ENCODE measurements around the gene INPP5A. TPM values are rescaled to one million over a fixed set of nuclear protein-coding genes. Genes with fewer than 3 reads are reported as not detected.
A peak's percentile ranks its signal among the peaks of the same experiment; 100 is the strongest.

INPP5A gene
- total RNA-seq, 2 donors from 2014 or later, result 11.0 to 14.9 TPM

- Mint-ChIP-seq H3K36me3 (ENCODE audit: insufficient read depth in 2 of 2) (peaks cover 0 to 2% of the 10 kb centered on the region in 2 donors), H3K9me3 (no peaks in the 10 kb centered on the region), H3K4me3 (no peak overlapping the region), H3K27me3 (ENCODE audit: low read depth) (no peaks in the 10 kb centered on the region), H3K27ac (no peak overlapping the region), H3K4me1 (ENCODE audit: low read depth) (no peaks in the 10 kb centered on the region)
- ATAC-seq (replicated peaks in 1 of 2) (no peak), DNase-seq (no peak)
These were observed 111.4 kb downstream of the INPP5A start for GRCh38 chr10:132648851-132649528.

- Mint-ChIP-seq H3K4me1 (ENCODE audit: low read depth) (no peaks in the 10 kb centered on the region), H3K4me3 (no peak overlapping the region), H3K27me3 (ENCODE audit: low read depth) (no peaks in the 10 kb centered on the region), H3K36me3 (ENCODE audit: insufficient read depth in 2 of 2) (peaks cover 0 to 2% of the 10 kb centered on the region in 2 donors), H3K27ac (no peak overlapping the region), H3K9me3 (no peaks in the 10 kb centered on the region)
- no peak for DNase-seq
- no peak for ATAC-seq (replicated peaks in 1 of 2)
These were observed 112.2 kb downstream of the INPP5A start for GRCh38 chr10:132649651-132650360.

GRCh38 chr10:132650611-132651250, 113.1 kb downstream of the INPP5A start:
- DNase-seq, result no peak
- no peak overlapping the region for H3K27ac Mint-ChIP-seq
- peaks cover 0 to 2% of the 10 kb centered on the region in 2 donors for H3K36me3 Mint-ChIP-seq (ENCODE audit: insufficient read depth in 2 of 2)
- no peak overlapping the region for H3K4me3 Mint-ChIP-seq
- H3K4me1 Mint-ChIP-seq (ENCODE audit: low read depth), result no peaks in the 10 kb centered on the region
- no peak for ATAC-seq (replicated peaks in 1 of 2)
- H3K9me3 Mint-ChIP-seq, result no peaks in the 10 kb centered on the region
- H3K27me3 Mint-ChIP-seq (ENCODE audit: low read depth), result no peaks in the 10 kb centered on the region

- Mint-ChIP-seq H3K4me1 (ENCODE audit: low read depth) (no peaks in the 10 kb centered on the region), H3K27ac (no peak overlapping the region), H3K9me3 (no peaks in the 10 kb centered on the region), H3K4me3 (no peak overlapping the region), H3K36me3 (ENCODE audit: insufficient read depth in 2 of 2) (peaks cover 0 to 2% of the 10 kb centered on the region in 2 donors), H3K27me3 (ENCODE audit: low read depth) (no peaks in the 10 kb centered on the region)
- no peak for DNase-seq
- no peak for ATAC-seq (replicated peaks in 1 of 2)
These were observed 114.0 kb downstream of the INPP5A start for GRCh38 chr10:132651511-132652029.

- Mint-ChIP-seq H3K36me3 (ENCODE audit: insufficient read depth in 2 of 2) (peaks cover 0 to 2% of the 10 kb centered on the region in 2 donors), H3K4me1 (ENCODE audit: low read depth) (no peaks in the 10 kb centered on the region), H3K27ac (no peak overlapping the region), H3K9me3 (no peaks in the 10 kb centered on the region), H3K27me3 (ENCODE audit: low read depth) (no peaks in the 10 kb centered on the region), H3K4me3 (no peak overlapping the region)
- ATAC-seq (replicated peaks in 1 of 2) (no peak), DNase-seq (no peak)
These were observed 114.9 kb downstream of the INPP5A start for GRCh38 chr10:132652446-132652845.

- H3K27ac Mint-ChIP-seq, result no peak overlapping the region
- no peak for ATAC-seq (replicated peaks in 1 of 2)
These were observed 115.5 kb downstream of the INPP5A start for GRCh38 chr10:132652936-132653590.

GRCh38 chr10:132653721-132654120, 116.1 kb downstream of the INPP5A start:
- no peak for DNase-seq
- H3K36me3 Mint-ChIP-seq (ENCODE audit: insufficient read depth in 2 of 2), result peaks cover 0 to 2% of the 10 kb centered on the region in 2 donors
- no peaks in the 10 kb centered on the region for H3K9me3 Mint-ChIP-seq
- ATAC-seq (replicated peaks in 1 of 2), result no peak
- H3K27ac Mint-ChIP-seq, result no peak overlapping the region
- H3K27me3 Mint-ChIP-seq (ENCODE audit: low read depth), result no peaks in the 10 kb centered on the region
- H3K4me1 Mint-ChIP-seq (ENCODE audit: low read depth), result no peaks in the 10 kb centered on the region
- H3K4me3 Mint-ChIP-seq, result no peak overlapping the region

More at GRCh38 chr10:132652936-132653590, 115.5 kb downstream of the INPP5A start:
- H3K27me3 Mint-ChIP-seq (ENCODE audit: low read depth), result no peaks in the 10 kb centered on the region
- H3K4me3 Mint-ChIP-seq, result no peak overlapping the region
- H3K9me3 Mint-ChIP-seq, result no peaks in the 10 kb centered on the region
- no peak for DNase-seq
- peaks cover 0 to 2% of the 10 kb centered on the region in 2 donors for H3K36me3 Mint-ChIP-seq (ENCODE audit: insufficient read depth in 2 of 2)
- H3K4me1 Mint-ChIP-seq (ENCODE audit: low read depth), result no peaks in the 10 kb centered on the region

- DNase-seq (no peak), ATAC-seq (replicated peaks in 1 of 2) (no peak)
- H3K4me3 Mint-ChIP-seq, result no peak overlapping the region
- H3K27me3 Mint-ChIP-seq (ENCODE audit: low read depth), result no peaks in the 10 kb centered on the region
- no peak overlapping the region for H3K27ac Mint-ChIP-seq
- no peaks in the 10 kb centered on the region for H3K4me1 Mint-ChIP-seq (ENCODE audit: low read depth)
- H3K36me3 Mint-ChIP-seq (ENCODE audit: insufficient read depth in 2 of 2), result peaks cover 0 to 2% of the 10 kb centered on the region in 2 donors
- no peaks in the 10 kb centered on the region for H3K9me3 Mint-ChIP-seq
These were observed 116.6 kb downstream of the INPP5A start for GRCh38 chr10:132654121-132654571.

GRCh38 chr10:132654708-132655661, 117.4 kb downstream of the INPP5A start:
- peak; percentile 54 to 59 for ATAC-seq (replicated peaks in 1 of 2)
- Mint-ChIP-seq H3K27ac (no peak overlapping the region), H3K4me1 (ENCODE audit: low read depth) (no peaks in the 10 kb centered on the region), H3K9me3 (no peaks in the 10 kb centered on the region), H3K4me3 (no peak overlapping the region), H3K27me3 (ENCODE audit: low read depth) (no peaks in the 10 kb centered on the region), H3K36me3 (ENCODE audit: insufficient read depth in 2 of 2) (peaks cover 0 to 4% of the 10 kb centered on the region in 2 donors)
- DNase-seq, result peak; percentile 52 to 67

GRCh38 chr10:132655735-132656134, 118.1 kb downstream of the INPP5A start:
- no peak overlapping the region for H3K4me3 Mint-ChIP-seq
- H3K27me3 Mint-ChIP-seq (ENCODE audit: low read depth), result no peaks in the 10 kb centered on the region
- H3K4me1 Mint-ChIP-seq (ENCODE audit: low read depth), result no peaks in the 10 kb centered on the region
- no peaks in the 10 kb centered on the region for H3K9me3 Mint-ChIP-seq
- H3K27ac Mint-ChIP-seq, result no peak overlapping the region
- ATAC-seq (replicated peaks in 1 of 2) (no peak), DNase-seq (no peak)
- peaks cover 0 to 6% of the 10 kb centered on the region in 2 donors for H3K36me3 Mint-ChIP-seq (ENCODE audit: insufficient read depth in 2 of 2)

- no peaks in the 10 kb centered on the region for H3K27me3 Mint-ChIP-seq (ENCODE audit: low read depth)
- H3K27ac Mint-ChIP-seq, result no peak overlapping the region
- ATAC-seq (replicated peaks in 1 of 2) (no peak), DNase-seq (no peak)
- no peaks in the 10 kb centered on the region for H3K4me1 Mint-ChIP-seq (ENCODE audit: low read depth)
- no peak overlapping the region for H3K4me3 Mint-ChIP-seq
- H3K9me3 Mint-ChIP-seq, result no peaks in the 10 kb centered on the region
- peaks cover 0 to 5% of the 10 kb centered on the region in 2 donors for H3K36me3 Mint-ChIP-seq (ENCODE audit: insufficient read depth in 2 of 2)
These were observed 118.9 kb downstream of the INPP5A start for GRCh38 chr10:132656283-132657126.
